ENCODE measurements around the gene NCF2. TPM values are rescaled to one million over a fixed set of nuclear protein-coding genes. Genes with fewer than 3 reads are reported as not detected.

Gene NCF2
- total RNA-seq, 1 experiment from 2014 or later = 31.3 TPM

DNA sequence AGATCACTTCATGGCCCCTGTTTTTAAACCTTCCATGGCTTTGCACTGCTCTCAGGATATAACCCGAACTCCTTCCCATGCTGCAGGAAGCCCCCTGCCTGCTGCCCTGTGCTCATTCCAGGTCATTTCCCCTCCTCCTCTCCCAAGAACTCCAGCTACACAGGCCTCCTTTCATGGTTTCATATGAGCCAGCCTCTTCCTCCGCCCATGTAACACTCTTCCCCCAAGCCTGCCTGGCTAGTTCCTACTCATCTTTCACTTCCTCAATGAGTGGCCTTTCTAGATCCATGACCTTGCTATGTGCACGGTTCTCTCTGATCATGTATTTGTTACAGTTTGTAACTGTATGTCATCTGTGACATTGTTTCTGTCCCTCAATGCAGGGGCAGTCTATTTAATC lies 3.1 kb upstream of the NCF2 start:
- intact Hi-C loops (cut with micrococcal nuclease) = no loop called here
- H3K4me3 ChIP-seq (ENCODE audit: low read length) = no peak overlapping the region
- no peaks in the 10 kb centered on the region for H3F3A ChIP-seq (ENCODE audit: low read length, unreplicated experiment)
- H3K27ac ChIP-seq (ENCODE audit: low read length) = no peak overlapping the region
- no peaks in the 10 kb centered on the region for H3K9me2 ChIP-seq (replicated peaks; ENCODE audit: low read length)
- BruUV-seq (replicated peaks) = no TSS peak
- no peak for TF ChIP-seq EZH2 (IDR thresholded peaks at IDR 0.05; ENCODE audit: low read length, unreplicated experiment)
- TF ChIP-seq EZH2phosphoT487 (IDR thresholded peaks at IDR 0.05; ENCODE audit: borderline replicate concordance, low read length) = no peak
- TF ChIP-seq, protein P1, sequence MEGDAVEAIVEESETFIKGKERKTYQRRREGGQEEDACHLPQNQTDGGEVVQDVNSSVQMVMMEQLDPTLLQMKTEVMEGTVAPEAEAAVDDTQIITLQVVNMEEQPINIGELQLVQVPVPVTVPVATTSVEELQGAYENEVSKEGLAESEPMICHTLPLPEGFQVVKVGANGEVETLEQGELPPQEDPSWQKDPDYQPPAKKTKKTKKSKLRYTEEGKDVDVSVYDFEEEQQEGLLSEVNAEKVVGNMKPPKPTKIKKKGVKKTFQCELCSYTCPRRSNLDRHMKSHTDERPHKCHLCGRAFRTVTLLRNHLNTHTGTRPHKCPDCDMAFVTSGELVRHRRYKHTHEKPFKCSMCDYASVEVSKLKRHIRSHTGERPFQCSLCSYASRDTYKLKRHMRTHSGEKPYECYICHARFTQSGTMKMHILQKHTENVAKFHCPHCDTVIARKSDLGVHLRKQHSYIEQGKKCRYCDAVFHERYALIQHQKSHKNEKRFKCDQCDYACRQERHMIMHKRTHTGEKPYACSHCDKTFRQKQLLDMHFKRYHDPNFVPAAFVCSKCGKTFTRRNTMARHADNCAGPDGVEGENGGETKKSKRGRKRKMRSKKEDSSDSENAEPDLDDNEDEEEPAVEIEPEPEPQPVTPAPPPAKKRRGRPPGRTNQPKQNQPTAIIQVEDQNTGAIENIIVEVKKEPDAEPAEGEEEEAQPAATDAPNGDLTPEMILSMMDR (conservative IDR thresholded peaks at IDR 0.05; ENCODE audit: low read depth, low read length) = no peak
- no peak overlapping the region for H3K4me2 ChIP-seq (ENCODE audit: low read length)
- ATAC-seq = no peak
- no peak overlapping the region for H3K9ac ChIP-seq (ENCODE audit: low read length)
- no peaks in the 10 kb centered on the region for H3K9me3 ChIP-seq (ENCODE audit: low read length)
- CTCF ChIA-PET = no interaction called here
- POLR2A ChIA-PET (ENCODE audit: unreplicated experiment) = no interaction called here
- H4K20me1 ChIP-seq (ENCODE audit: low read length) = no peaks in the 10 kb centered on the region
- peaks cover 12% of the 10 kb centered on the region for H3K4me1 ChIP-seq (ENCODE audit: insufficient read depth, low read length)
- no peaks in the 10 kb centered on the region for H3K79me2 ChIP-seq (ENCODE audit: low read length)
- H3K36me3 ChIP-seq (ENCODE audit: low read depth, low read length) = no peaks in the 10 kb centered on the region
- no peaks in the 10 kb centered on the region for H3K27me3 ChIP-seq (ENCODE audit: low read length)
- no peak overlapping the region for H2AFZ ChIP-seq (ENCODE audit: low read length)
- no peak for DNase-seq

DNA sequence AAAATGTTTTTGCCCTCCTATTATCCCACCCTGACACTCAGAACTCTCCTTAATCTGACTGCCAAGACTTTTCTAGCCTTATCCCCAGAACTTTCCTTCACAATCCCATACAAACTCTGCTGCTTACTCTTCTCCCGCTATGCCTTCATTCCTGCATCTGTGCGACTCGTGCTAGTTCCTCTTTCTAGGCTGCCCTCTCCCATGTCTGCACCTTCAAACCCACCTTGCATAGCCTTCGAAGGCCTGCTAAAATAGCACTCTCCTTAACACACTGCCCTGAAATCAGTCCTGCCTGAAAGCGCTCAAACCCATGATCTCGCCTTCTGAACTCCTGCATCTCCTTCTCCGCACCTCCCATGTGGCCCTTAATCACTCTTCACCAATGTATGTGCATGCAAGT lies 2.5 kb upstream of the NCF2 start:
- POLR2A ChIA-PET (ENCODE audit: unreplicated experiment) = no interaction called here

DNA sequence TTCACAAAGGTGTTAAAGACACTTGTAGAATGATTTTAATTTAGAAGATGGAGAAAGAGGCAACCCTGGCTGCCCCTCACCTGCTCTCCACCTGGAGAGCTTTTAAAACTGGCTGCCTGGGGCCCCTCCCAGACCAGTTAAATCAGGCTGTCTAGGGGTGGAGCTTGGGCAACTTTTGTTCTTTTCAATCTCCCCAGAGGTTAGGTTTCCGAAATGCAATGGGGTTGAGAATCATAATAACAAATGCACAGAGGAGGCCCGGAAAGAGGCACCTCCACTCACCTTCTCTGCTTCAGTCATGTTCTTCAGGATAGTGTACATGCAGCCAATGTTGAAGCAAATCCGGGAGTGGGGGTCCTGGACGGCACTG lies 400 bp downstream of the NCF2 start:
- no peak for TF ChIP-seq EZH2 (IDR thresholded peaks at IDR 0.05; ENCODE audit: low read length, unreplicated experiment)
- TF ChIP-seq, protein P1 (conservative IDR thresholded peaks at IDR 0.05; ENCODE audit: low read depth, low read length) = no peak
- no peak for TF ChIP-seq EZH2phosphoT487 (IDR thresholded peaks at IDR 0.05; ENCODE audit: borderline replicate concordance, low read length)
- Histone ChIP-seq H3K36me3 (ENCODE audit: low read depth, low read length) (no peaks in the 10 kb centered on the region), H3K4me1 (ENCODE audit: insufficient read depth, low read length) (peaks cover 12% of the 10 kb centered on the region), H3K9me3 (ENCODE audit: low read length) (no peaks in the 10 kb centered on the region), H3K27me3 (ENCODE audit: low read length) (no peaks in the 10 kb centered on the region), H3K9ac (ENCODE audit: low read length) (no peak overlapping the region), H3K9me2 (replicated peaks; ENCODE audit: low read length) (no peaks in the 10 kb centered on the region), H3K4me2 (ENCODE audit: low read length) (no peak overlapping the region), H4K20me1 (ENCODE audit: low read length) (no peaks in the 10 kb centered on the region), H2AFZ (ENCODE audit: low read length) (no peak overlapping the region), H3K27ac (ENCODE audit: low read length) (no peak overlapping the region), H3K79me2 (ENCODE audit: low read length) (no peaks in the 10 kb centered on the region), H3F3A (ENCODE audit: low read length, unreplicated experiment) (no peaks in the 10 kb centered on the region), H3K4me3 (ENCODE audit: low read length) (no peak overlapping the region)
- no peak for DNase-seq
- CTCF ChIA-PET = no interaction called here
- no peak for ATAC-seq
- intact Hi-C loops (cut with micrococcal nuclease) = loop anchor here (5.0 kb wide), 1 partner anchor 633 kb away; no protein-coding TSS in a partner anchor
- POLR2A ChIA-PET (ENCODE audit: unreplicated experiment) = no interaction called here
- TSS peak; percentile 74 for BruUV-seq (replicated peaks)

More for the DNA sequence above, 2.5 kb upstream of the NCF2 start:
- TF ChIP-seq EZH2 (IDR thresholded peaks at IDR 0.05; ENCODE audit: low read length, unreplicated experiment) = no peak
- TF ChIP-seq, protein P1 (conservative IDR thresholded peaks at IDR 0.05; ENCODE audit: low read depth, low read length) = no peak
- TF ChIP-seq EZH2phosphoT487 (IDR thresholded peaks at IDR 0.05; ENCODE audit: borderline replicate concordance, low read length) = no peak
- no peaks in the 10 kb centered on the region for H3K36me3 ChIP-seq (ENCODE audit: low read depth, low read length)
- intact Hi-C loops (cut with micrococcal nuclease) = no loop called here
- no peaks in the 10 kb centered on the region for H3K79me2 ChIP-seq (ENCODE audit: low read length)
- no peaks in the 10 kb centered on the region for H3K27me3 ChIP-seq (ENCODE audit: low read length)
- DNase-seq = no peak
- no peaks in the 10 kb centered on the region for H4K20me1 ChIP-seq (ENCODE audit: low read length)
- H3K4me3 ChIP-seq (ENCODE audit: low read length) = no peak overlapping the region
- no peak overlapping the region for H3K4me2 ChIP-seq (ENCODE audit: low read length)
- H3K4me1 ChIP-seq (ENCODE audit: insufficient read depth, low read length) = peaks cover 12% of the 10 kb centered on the region
- H3K9me2 ChIP-seq (replicated peaks; ENCODE audit: low read length) = no peaks in the 10 kb centered on the region
- H3F3A ChIP-seq (ENCODE audit: low read length, unreplicated experiment) = no peaks in the 10 kb centered on the region
- CTCF ChIA-PET = no interaction called here
- no peak overlapping the region for H2AFZ ChIP-seq (ENCODE audit: low read length)
- no peak overlapping the region for H3K27ac ChIP-seq (ENCODE audit: low read length)
- H3K9ac ChIP-seq (ENCODE audit: low read length) = no peak overlapping the region
- no peak for ATAC-seq
- no TSS peak for BruUV-seq (replicated peaks)
- H3K9me3 ChIP-seq (ENCODE audit: low read length) = no peaks in the 10 kb centered on the region

Measured in PC-3 (cell line).